Retinal pigment epithelial cell (primary cell): ENCODE data around the gene RAMACL.
"Not testable (repeated sequence)": the region's sequence is repeated elsewhere in the genome, so short reads cannot be mapped to it uniquely, and the experiment has no call there.

Source experiments
- DNase-seq: peaks from one replicate; pipeline ENCODE4 v3.0.0-alpha.2; 2010; ENCODE audit warnings: low read depth
- H3K4me3 ChIP-seq: 2 replicates; pipeline ENCODE4 v1.5.1; 2011; ENCODE audit warnings: mild to moderate bottlenecking, low read length, control low read depth, moderate library complexity
- CTCF ChIP-seq: conservative IDR thresholded peaks from 2 replicates; pipeline ENCODE4 v1.5.1; 2011; ENCODE audit warnings: low read depth, low read length, control low read depth, inconsistent platforms

The RAMACL gene

DNA sequence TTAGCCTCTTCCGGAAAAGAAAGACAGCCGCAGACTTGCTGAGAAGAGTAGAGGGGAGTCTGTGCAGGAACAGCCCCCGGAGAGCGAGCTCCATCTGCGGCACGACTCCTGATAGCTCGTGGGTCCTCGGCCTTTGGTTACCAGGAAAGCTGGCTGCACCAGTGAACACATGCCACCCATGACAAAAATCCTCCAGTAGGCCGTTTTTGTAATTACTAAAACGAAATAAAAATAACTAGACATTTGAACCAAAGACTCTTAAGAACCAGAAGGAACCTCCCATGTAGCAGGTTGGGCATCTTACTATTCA is 42.2 kb downstream of the RAMACL start:
- TF ChIP-seq CTCF = no peak
- H3K4me3 ChIP-seq = no peak overlapping the region
- DNase-seq = no peak

DNA sequence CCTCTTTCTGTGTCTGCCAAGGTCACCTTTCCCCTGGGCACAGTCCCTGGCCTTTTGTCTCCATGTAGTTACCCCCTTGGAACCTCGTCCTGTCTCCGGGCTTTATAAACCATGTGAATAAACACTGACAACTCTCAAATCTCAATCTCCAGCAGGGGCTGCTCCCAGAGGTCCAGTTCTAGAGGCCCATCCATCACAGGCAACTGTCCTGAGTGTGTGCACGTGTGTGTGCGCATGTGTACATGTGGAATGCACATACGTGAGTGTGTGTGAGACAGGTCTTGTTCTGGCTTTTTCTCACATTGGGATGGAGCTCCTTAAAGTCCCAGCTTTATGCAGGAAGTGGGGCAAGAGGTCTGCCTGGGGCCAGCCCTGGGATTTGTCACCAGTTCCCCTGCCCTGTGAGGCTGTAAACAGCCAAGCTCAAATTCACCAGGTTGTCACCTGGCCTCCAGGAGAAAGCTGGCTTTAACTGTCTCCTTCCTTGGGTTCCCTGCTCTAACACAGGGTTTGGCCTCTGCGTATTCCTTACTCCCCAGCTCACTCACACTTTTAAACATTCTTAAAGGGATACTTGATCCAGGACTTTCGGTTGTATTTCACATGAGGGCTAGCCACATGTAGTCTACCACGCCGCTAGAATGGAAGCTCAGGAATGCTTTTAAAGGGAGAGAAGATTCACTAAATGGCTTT is 42.7 kb downstream of the RAMACL start:
- no peak for TF ChIP-seq CTCF
- no peak overlapping the region for H3K4me3 ChIP-seq
- DNase-seq = no peak

DNA sequence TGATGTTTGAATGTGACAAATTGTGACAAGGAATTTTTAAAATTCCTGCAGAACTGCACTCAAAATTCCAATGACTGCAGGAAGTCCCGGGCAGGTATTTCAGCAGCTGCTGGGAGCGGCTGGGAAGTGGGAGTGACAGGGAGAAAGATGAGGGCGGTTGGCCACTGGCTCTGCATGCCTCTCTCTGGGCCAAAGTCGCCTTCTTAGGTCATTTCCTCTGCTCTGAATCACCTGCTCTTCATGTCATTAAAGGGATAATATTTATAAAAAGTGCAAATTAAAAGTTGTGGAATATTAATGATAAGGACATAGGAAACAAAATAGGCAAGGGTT is 43.9 kb downstream of the RAMACL start:
- TF ChIP-seq CTCF = no peak
- DNase-seq = no peak
- no peak overlapping the region for H3K4me3 ChIP-seq

GRCh38 chr6:166541876-166542579 is 44.5 kb downstream of the RAMACL start:
- no peak for DNase-seq
- TF ChIP-seq CTCF = no peak
- no peak overlapping the region for H3K4me3 ChIP-seq

GRCh38 chr6:166541366-166541765 is 45.1 kb downstream of the RAMACL start:
- DNase-seq = no peak
- H3K4me3 ChIP-seq = no peak overlapping the region
- TF ChIP-seq CTCF = no peak

GRCh38 chr6:166540631-166541331 is 45.7 kb downstream of the RAMACL start:
- no peak overlapping the region for H3K4me3 ChIP-seq
- no peak for TF ChIP-seq CTCF
- DNase-seq = no peak

DNA sequence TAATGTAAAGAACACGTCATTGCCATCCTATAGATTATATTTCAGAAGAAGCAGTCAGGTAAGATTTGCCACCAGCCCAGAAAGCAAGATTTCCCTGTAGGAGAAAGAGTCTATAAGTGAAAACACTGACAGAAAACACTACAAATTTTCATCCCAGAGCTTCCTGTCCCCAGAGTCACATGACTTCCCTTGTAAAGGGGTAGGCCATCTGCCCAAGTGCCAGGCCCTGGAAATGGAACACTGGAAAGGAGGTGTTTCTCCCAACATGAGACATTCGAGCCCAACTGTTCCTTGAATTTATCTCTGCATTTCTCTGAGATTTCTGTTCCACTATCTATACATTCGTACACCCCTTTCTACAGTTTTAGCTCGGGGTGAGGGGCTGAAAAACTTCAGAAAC is 46.9 kb downstream of the RAMACL start:
- DNase-seq = no peak
- no peak for TF ChIP-seq CTCF
- no peak overlapping the region for H3K4me3 ChIP-seq

DNA sequence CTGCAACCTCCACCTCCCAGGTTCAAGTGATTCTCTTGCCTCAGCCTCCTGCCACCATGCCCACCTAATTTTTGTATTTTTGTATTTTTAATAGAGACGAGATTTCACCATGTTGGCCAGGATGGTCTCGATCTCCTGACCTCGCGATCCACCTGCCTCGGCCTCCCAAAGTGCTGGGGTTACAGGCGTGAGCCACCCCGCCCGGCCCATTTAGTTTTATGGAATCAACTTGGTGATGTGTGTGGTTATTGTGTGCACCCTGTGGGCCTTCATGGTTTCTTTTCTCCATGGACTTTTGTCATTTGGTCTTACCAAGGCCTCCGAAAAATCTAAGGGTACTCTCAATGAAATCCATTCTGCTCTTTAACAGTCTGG is 47.5 kb downstream of the RAMACL start:
- not testable (repeated sequence) for H3K4me3 ChIP-seq, DNase-seq
